IMR-90 (cell line): ENCODE results near the gene ERG28. TPM values are rescaled to one million over a fixed set of nuclear protein-coding genes. Genes with fewer than 3 reads are reported as not detected.

ENCODE experiments used
- ATAC-seq: fragments of 200-7000 bp; cut with Tn5 transposase; 2 replicates; pipeline ENCODE4 v1.9.1; 2020; ENCODE audit warnings: low read depth, mild to moderate bottlenecking, moderate library complexity
- BruUV-seq: library from RNA; stranded (reverse); fragments of 400-500 nt; replicated peaks from 2 replicates; lab custom pipeline; 2021; lab: Mats Ljungman, UMichigan
- CTCF ChIA-PET: fragments of 300-600 bp; formaldehyde crosslinking; extraction: SDS; loops from one replicate; lab custom pipeline; 2021; ENCODE audit warnings: antibody characterized with exemption; lab: Yijun Ruan, JAX
- POLR2A ChIA-PET: fragments of 300-600 bp; sonication (Branson Sonifier 250); formaldehyde crosslinking; loops from one replicate; lab custom pipeline; 2022; ENCODE audit warnings: antibody characterized with exemption; ENCODE audit not compliant: unreplicated experiment; lab: Charles Lee
- DNase-seq: peaks from one replicate; pipeline ENCODE4 v3.0.0; 2013
- H2AFZ ChIP-seq: replicated peaks from 2 replicates; pipeline ENCODE3; 2013; ENCODE audit warnings: low read length, mild to moderate bottlenecking; ENCODE audit not compliant: poor library complexity
- H2AK5ac ChIP-seq: 2 replicates; pipeline ENCODE4 v1.6.1; 2013; ENCODE audit warnings: low read depth, low read length, inconsistent platforms
- H2AK9ac ChIP-seq: replicated peaks from 2 replicates; pipeline ENCODE3; 2013; ENCODE audit warnings: mild to moderate bottlenecking, low read depth, low read length, moderate library complexity; ENCODE audit not compliant: poor library complexity
- H2BK120ac ChIP-seq: 2 replicates; pipeline ENCODE4 v1.6.1; 2013; ENCODE audit warnings: low read depth, low read length, inconsistent platforms
- H2BK15ac ChIP-seq: 3 replicates; pipeline ENCODE4 v1.6.1; 2013; ENCODE audit warnings: low read depth, low read length, inconsistent platforms
- H2BK20ac ChIP-seq: 2 replicates; pipeline ENCODE4 v1.6.1; 2013; ENCODE audit warnings: low read depth, mild to moderate bottlenecking, inconsistent platforms, low read length, moderate library complexity
- H2BK5ac ChIP-seq: 2 replicates; pipeline ENCODE4 v1.6.1; 2013; ENCODE audit warnings: mild to moderate bottlenecking, low read depth, low read length, inconsistent platforms; ENCODE audit not compliant: poor library complexity, severe bottlenecking
- H3K14ac ChIP-seq: replicated peaks from 2 replicates; pipeline ENCODE4 v1.6.1; 2013; ENCODE audit warnings: low read depth, low read length, inconsistent platforms
- H3K18ac ChIP-seq: 2 replicates; pipeline ENCODE4 v1.6.1; 2013; ENCODE audit warnings: low read depth, low read length, control low read depth
- H3K23ac ChIP-seq: 2 replicates; pipeline ENCODE4 v1.6.1; 2013; ENCODE audit warnings: low read depth, low read length, inconsistent platforms
- H3K27ac ChIP-seq: 2 replicates; pipeline ENCODE4 v1.5.1; 2013; ENCODE audit warnings: mild to moderate bottlenecking, control low read depth, low read length; ENCODE audit not compliant: insufficient read depth
- H3K27me3 ChIP-seq: 2 replicates; pipeline ENCODE4 v1.6.1; 2013; ENCODE audit warnings: low read length; ENCODE audit not compliant: control insufficient read depth, insufficient read depth
- H3K36me3 ChIP-seq: 2 replicates; pipeline ENCODE4 v1.6.1; 2013; ENCODE audit warnings: low read length, mixed read lengths; ENCODE audit not compliant: control insufficient read depth, insufficient read depth
- H3K4ac ChIP-seq: 2 replicates; pipeline ENCODE4 v1.6.1; 2013; ENCODE audit warnings: low read depth, low read length, inconsistent platforms
- H3K4me1 ChIP-seq: 2 replicates; pipeline ENCODE4 v1.6.1; 2013; ENCODE audit warnings: low read length, mixed read lengths; ENCODE audit not compliant: control insufficient read depth, insufficient read depth
- H3K4me2 ChIP-seq: 2 replicates; pipeline ENCODE4 v1.6.1; 2013; ENCODE audit warnings: low read depth, mild to moderate bottlenecking, control low read depth, low read length, moderate library complexity
- H3K4me3 ChIP-seq: 2 replicates; pipeline ENCODE4 v1.5.1; 2013; ENCODE audit warnings: low read depth, mild to moderate bottlenecking, control low read depth, low read length, moderate library complexity; ENCODE audit not compliant: insufficient read depth
- H3K56ac ChIP-seq: 2 replicates; pipeline ENCODE4 v1.6.1; 2013; ENCODE audit warnings: low read length, inconsistent platforms; ENCODE audit not compliant: insufficient read depth; ENCODE audit errors: extremely low read depth
- H3K79me1 ChIP-seq, 2 experiments: 2 replicates each; pipeline ENCODE4 v1.6.1; 2013; ENCODE audit warnings: low read length in 2 of 2, inconsistent platforms in 1 of 2, low read depth in 1 of 2
- H3K9ac ChIP-seq: 2 replicates; pipeline ENCODE4 v1.6.1; 2013; ENCODE audit warnings: low read depth, low read length, control low read depth
- H3K9me1 ChIP-seq: 2 replicates; pipeline ENCODE4 v1.6.1; 2013; ENCODE audit warnings: low read length, inconsistent platforms; ENCODE audit not compliant: insufficient read depth
- H3K9me3 ChIP-seq: 2 replicates; pipeline ENCODE4 v1.6.1; 2013; ENCODE audit warnings: low read length; ENCODE audit not compliant: control insufficient read depth, insufficient read depth
- H4K20me1 ChIP-seq: 2 replicates; pipeline ENCODE4 v1.6.1; 2013; ENCODE audit warnings: low read length, inconsistent platforms; ENCODE audit not compliant: insufficient read depth
- H4K5ac ChIP-seq: 2 replicates; pipeline ENCODE4 v1.6.1; 2013; ENCODE audit warnings: mild to moderate bottlenecking, low read depth, low read length, control low read depth
- H4K8ac ChIP-seq, 2 experiments: 2 replicates each; pipeline ENCODE4 v1.6.1; 2013; ENCODE audit warnings: low read depth in 2 of 2, low read length in 2 of 2, control low read depth in 1 of 2, inconsistent platforms in 1 of 2
- H4K91ac ChIP-seq: 2 replicates; pipeline ENCODE4 v1.6.1; 2013; ENCODE audit warnings: low read depth, low read length, inconsistent platforms; ENCODE audit not compliant: insufficient read depth
- CHD1 ChIP-seq: IDR thresholded peaks from 2 replicates; pipeline ENCODE4 v1.6.1; 2012; ENCODE audit warnings: low read depth, low read length, improper control_type of control experiment
- MAFK ChIP-seq: IDR thresholded peaks from 2 replicates; pipeline ENCODE4 v1.6.1; 2012; ENCODE audit warnings: low read depth, low read length, improper control_type of control experiment
- WGBS, 2 experiments: methylation state at CpG; one replicate each; pipeline versions ENCODE4 v1.1.5 to v1.1.7; 2013; ENCODE audit warnings: missing lambda C conversion rate in 2 of 2; ENCODE audit not compliant: insufficient read length in 1 of 2; ENCODE audit errors: extremely low coverage in 2 of 2; 5-methylcytosine and 5-hydroxymethylcytosine counted together
- dilution Hi-C: fragments of 300-500 bp; cut with HindIII; formaldehyde crosslinking; loops from one replicate; pipeline ENCODE4 v1.14.3; 2018; ENCODE audit warnings: low sequenced_read_pairs; ENCODE audit not compliant: unreplicated experiment
- in situ Hi-C: fragments of 300-500 bp; cut with MboI; formaldehyde crosslinking; loops from 3 replicates; pipeline ENCODE4 v1.14.3; 2019; ENCODE audit warnings: low sequenced_read_pairs, inconsistent platforms, mixed read lengths
- intact Hi-C: fragments of 100-400 bp; cut with micrococcal nuclease; formaldehyde crosslinking; loops from 2 replicates; pipeline ENCODE4 v1.10.0; 2022
- polyA plus RNA-seq, 3 experiments: library from polyadenylated mRNA; depleted of rRNA; stranded (reverse); fragments of >200 nt; gene quantifications; 2 replicates each; pipeline ENCODE4 v1.2.3, GENCODE V29; 2012; ENCODE audit warnings: low replicate concordance in 1 of 3
- total RNA-seq: library from RNA; depleted of rRNA; stranded (reverse); fragments of >200 nt; gene quantifications from 2 replicates; pipeline ENCODE4 v1.2.3, GENCODE V29; 2012

The ERG28 gene
- total and polyA plus RNA-seq, 2 of the 4 experiments (the other 2 are of a cell fraction): 0.90 to 15.4 TPM

- no peaks in the 10 kb centered on the region for H4K20me1 ChIP-seq
- CTCF ChIA-PET: no interaction called here
Observed at GRCh38 chr14:75607044-75607443, 53.6 kb downstream of the ERG28 start.

More at GRCh38 chr14:75607044-75607443, 53.6 kb downstream of the ERG28 start:
- no peak overlapping the region for H3K4me2 ChIP-seq
- H4K91ac ChIP-seq: no peak overlapping the region
- no peak overlapping the region for H3K23ac ChIP-seq
- no peak overlapping the region for H2BK20ac ChIP-seq
- no peak overlapping the region for H3K14ac ChIP-seq
- H2BK120ac ChIP-seq: no peak overlapping the region
- H3K36me3 ChIP-seq: no peaks in the 10 kb centered on the region
- H3K56ac ChIP-seq: no peak overlapping the region
- H2BK15ac ChIP-seq: no peak overlapping the region
- ATAC-seq (no peak), DNase-seq (no peak)
- peaks cover 30% of the 10 kb centered on the region for H3K27me3 ChIP-seq
- no peak overlapping the region for H3K27ac ChIP-seq
- H3K4ac ChIP-seq: no peak overlapping the region
- no peak overlapping the region for H3K9ac ChIP-seq
- no peak overlapping the region for H2AK5ac ChIP-seq
- intact Hi-C loops: no loop called here
- in situ Hi-C loops: no loop called here
- H3K79me1 ChIP-seq: no peaks in the 10 kb centered on the region
- no TSS peak for BruUV-seq
- no peak overlapping the region for H3K4me3 ChIP-seq
- dilution Hi-C loops: no loop called here
- no peak overlapping the region for H2BK5ac ChIP-seq
- H3K9me3 ChIP-seq: peaks cover 17% of the 10 kb centered on the region
- WGBS, 2 experiments: no CpG with 5 or more reads among the region's 1 CpG
- H3K9me1 ChIP-seq: no peaks in the 10 kb centered on the region
- H3K18ac ChIP-seq: no peak overlapping the region
- TF ChIP-seq CHD1: no peak
- no peak for TF ChIP-seq MAFK
- H4K8ac ChIP-seq: no peak overlapping the region
- peaks cover 2% of the 10 kb centered on the region; the same call in 1 of the 2 replicates for H3K4me1 ChIP-seq
- H2AFZ ChIP-seq: no peak overlapping the region
- H2AK9ac ChIP-seq: no peak overlapping the region
- no peak overlapping the region for H4K5ac ChIP-seq
- POLR2A ChIA-PET: no interaction called here
